Stimulated activated naive B cell treated with anti-CD40 and anti-IgM and Interleukin-4, amounts not matched to agents 10 μg/mL and 1 μg/mL and 100 μg/mL, for 72 hours (primary cell): ENCODE data around the gene NRP2.
A peak's percentile ranks its signal among the peaks of the same experiment; 100 is the strongest.

Source experiments
- ATAC-seq, 2 donors: fragments of 150-1000 bp; cut with Tn5 transposase; replicated peaks; 2 replicates each; pipeline ENCODE4 v1.10.0; 2021; ENCODE audit warnings: moderate library complexity in 1 of 2
- DNase-seq: peaks from one replicate; pipeline ENCODE4 v3.0.0; 2021
- H3K27ac Mint-ChIP-seq: one replicate; pipeline ENCODE4 v1.8.0; 2022; ENCODE audit warnings: mild to moderate bottlenecking, mixed read lengths
- H3K27me3 Mint-ChIP-seq, 2 donors: one replicate each; pipeline ENCODE4 v1.8.0; 2022; ENCODE audit warnings: mixed read lengths in 2 of 2
- H3K36me3 Mint-ChIP-seq, 2 donors: one replicate each; pipeline ENCODE4 v1.8.0; 2022; ENCODE audit warnings: mixed read lengths in 2 of 2, mild to moderate bottlenecking in 1 of 2
- H3K4me1 Mint-ChIP-seq, 2 donors: one replicate each; pipeline ENCODE4 v1.8.0; 2022; ENCODE audit warnings: mixed read lengths in 2 of 2, mild to moderate bottlenecking in 1 of 2
- H3K4me3 Mint-ChIP-seq, 2 donors: one replicate each; pipeline ENCODE4 v1.8.0; 2022; ENCODE audit warnings: mild to moderate bottlenecking in 2 of 2, mixed read lengths in 2 of 2, moderate library complexity in 1 of 2
- H3K9me3 Mint-ChIP-seq, 2 donors: one replicate each; pipeline ENCODE4 v1.8.0; 2022; ENCODE audit warnings: mixed read lengths in 2 of 2, mild to moderate bottlenecking in 1 of 2

The NRP2 gene

GRCh38 chr2:205673312-205673711 lies 9.0 kb upstream of the NRP2 start:
- ATAC-seq (no peak), DNase-seq (no peak)
- Mint-ChIP-seq H3K27ac (no peak overlapping the region), H3K36me3 (no peaks in the 10 kb centered on the region), H3K27me3 (peaks cover 22 to 27% of the 10 kb centered on the region in 2 donors), H3K9me3 (no peaks in the 10 kb centered on the region), H3K4me3 (no peak overlapping the region), H3K4me1 (no peaks in the 10 kb centered on the region)

- ATAC-seq (no peak), DNase-seq (no peak)
- H3K4me3 Mint-ChIP-seq, result no peak overlapping the region
- no peak overlapping the region for H3K27ac Mint-ChIP-seq
- peaks cover 9% of the 10 kb centered on the region in 2 donors for H3K27me3 Mint-ChIP-seq
- no peaks in the 10 kb centered on the region for H3K36me3 Mint-ChIP-seq
- peaks cover 4 to 18% of the 10 kb centered on the region in 2 donors for H3K4me1 Mint-ChIP-seq
- no peaks in the 10 kb centered on the region for H3K9me3 Mint-ChIP-seq
These were observed 6.3 kb upstream of the NRP2 start for GRCh38 chr2:205675861-205676516.

- H3K27ac Mint-ChIP-seq, result no peak overlapping the region
- H3K4me3 Mint-ChIP-seq, result no peak overlapping the region
- H3K4me1 Mint-ChIP-seq, result peaks cover 16 to 43% of the 10 kb centered on the region in 2 donors
- ATAC-seq (no peak), DNase-seq (no peak)
- no peaks in the 10 kb centered on the region for H3K36me3 Mint-ChIP-seq
- peaks cover 0 to 6% of the 10 kb centered on the region in 2 donors for H3K27me3 Mint-ChIP-seq
- H3K9me3 Mint-ChIP-seq, result no peaks in the 10 kb centered on the region
These were observed 3.7 kb upstream of the NRP2 start for GRCh38 chr2:205678541-205679142.

- ATAC-seq, result no peak
- DNase-seq, result no peak
- Mint-ChIP-seq H3K27ac (no peak overlapping the region), H3K36me3 (no peaks in the 10 kb centered on the region), H3K4me1 (peaks cover 24 to 51% of the 10 kb centered on the region in 2 donors), H3K9me3 (no peaks in the 10 kb centered on the region), H3K27me3 (peaks cover 6 to 15% of the 10 kb centered on the region in 2 donors), H3K4me3 (no peak overlapping the region)
These were observed 2.8 kb upstream of the NRP2 start for GRCh38 chr2:205679410-205680009.

- Mint-ChIP-seq H3K4me3 (no peak overlapping the region), H3K27ac (no peak overlapping the region), H3K9me3 (no peaks in the 10 kb centered on the region), H3K27me3 (peaks cover 9 to 20% of the 10 kb centered on the region in 2 donors), H3K4me1 (peaks cover 30 to 57% of the 10 kb centered on the region in 2 donors), H3K36me3 (no peaks in the 10 kb centered on the region)
- ATAC-seq (peak; percentile 58 to 63), DNase-seq (peak; percentile 48)
These were observed 2.2 kb upstream of the NRP2 start for GRCh38 chr2:205680067-205680466.

- Mint-ChIP-seq H3K4me1 (peaks cover 32 to 65% of the 10 kb centered on the region in 2 donors), H3K36me3 (no peaks in the 10 kb centered on the region), H3K9me3 (no peaks in the 10 kb centered on the region), H3K27me3 (peaks cover 9 to 29% of the 10 kb centered on the region in 2 donors), H3K4me3 (no peak overlapping the region), H3K27ac (no peak overlapping the region)
- DNase-seq, result no peak
- no peak for ATAC-seq
These were observed 1.4 kb upstream of the NRP2 start for GRCh38 chr2:205680903-205681302.

GRCh38 chr2:205681401-205682238 lies 681 bp upstream of the NRP2 start:
- Mint-ChIP-seq H3K27ac (peak overlapping the region; percentile 84), H3K27me3 (peaks cover 9 to 35% of the 10 kb centered on the region in 2 donors)

GRCh38 chr2:205682971-205683501 lies 735 bp downstream of the NRP2 start:
- DNase-seq, result no peak
- Mint-ChIP-seq H3K36me3 (no peaks in the 10 kb centered on the region), H3K4me3 (peak overlapping the region; percentile 91 to 92), H3K4me1 (peaks cover 36 to 72% of the 10 kb centered on the region in 2 donors), H3K27me3 (peaks cover 9 to 35% of the 10 kb centered on the region in 2 donors), H3K27ac (peak overlapping the region; percentile 20), H3K9me3 (no peaks in the 10 kb centered on the region)
- ATAC-seq, result no peak

More at GRCh38 chr2:205681401-205682238, 681 bp upstream of the NRP2 start:
- H3K4me1 Mint-ChIP-seq, result peaks cover 36 to 72% of the 10 kb centered on the region in 2 donors
- peak overlapping the region; percentile 91 to 92 for H3K4me3 Mint-ChIP-seq
- DNase-seq (no peak), ATAC-seq (peak; percentile 31 to 35)
- H3K36me3 Mint-ChIP-seq, result no peaks in the 10 kb centered on the region
- H3K9me3 Mint-ChIP-seq, result no peaks in the 10 kb centered on the region

- peak overlapping the region; percentile 20 for H3K27ac Mint-ChIP-seq
These were observed 1.4 kb downstream of the NRP2 start for GRCh38 chr2:205683502-205684367.

GRCh38 chr2:205684871-205685313 lies 2.6 kb downstream of the NRP2 start:
- Mint-ChIP-seq H3K4me1 (peaks cover 36 to 63% of the 10 kb centered on the region in 2 donors), H3K27me3 (peaks cover 12 to 35% of the 10 kb centered on the region in 2 donors), H3K27ac (peak overlapping the region; percentile 92)

More at GRCh38 chr2:205683502-205684367, 1.4 kb downstream of the NRP2 start:
- no peaks in the 10 kb centered on the region for H3K9me3 Mint-ChIP-seq
- peaks cover 9 to 35% of the 10 kb centered on the region in 2 donors for H3K27me3 Mint-ChIP-seq
- no peaks in the 10 kb centered on the region for H3K36me3 Mint-ChIP-seq
- DNase-seq (no peak), ATAC-seq (no peak)
- H3K4me1 Mint-ChIP-seq, result peaks cover 36 to 69% of the 10 kb centered on the region in 2 donors
- H3K4me3 Mint-ChIP-seq, result peak overlapping the region; percentile 91 to 92

GRCh38 chr2:205685314-205686055 lies 3.2 kb downstream of the NRP2 start:
- H3K27me3 Mint-ChIP-seq, result peaks cover 12 to 35% of the 10 kb centered on the region in 2 donors
- no peaks in the 10 kb centered on the region for H3K9me3 Mint-ChIP-seq
- peak overlapping the region; percentile 83 to 92 for H3K4me3 Mint-ChIP-seq
- no peak for DNase-seq
- peaks cover 32 to 57% of the 10 kb centered on the region in 2 donors for H3K4me1 Mint-ChIP-seq
- H3K36me3 Mint-ChIP-seq, result no peaks in the 10 kb centered on the region
- H3K27ac Mint-ChIP-seq, result peak overlapping the region; percentile 92
- ATAC-seq, result peak; percentile 37 to 38

More at GRCh38 chr2:205684871-205685313, 2.6 kb downstream of the NRP2 start:
- ATAC-seq, result no peak
- H3K4me3 Mint-ChIP-seq, result peak overlapping the region; percentile 83 to 92
- no peaks in the 10 kb centered on the region for H3K9me3 Mint-ChIP-seq
- DNase-seq, result no peak
- H3K36me3 Mint-ChIP-seq, result no peaks in the 10 kb centered on the region

- no peak for ATAC-seq
- Mint-ChIP-seq H3K36me3 (peaks cover 0 to 2% of the 10 kb centered on the region in 2 donors), H3K27ac (peak overlapping the region; percentile 75), H3K27me3 (peaks cover 12 to 39% of the 10 kb centered on the region in 2 donors), H3K4me1 (peaks cover 32 to 52% of the 10 kb centered on the region in 2 donors), H3K9me3 (no peaks in the 10 kb centered on the region), H3K4me3 (peak overlapping the region; percentile 83 to 92)
- DNase-seq, result no peak
These were observed 3.9 kb downstream of the NRP2 start for GRCh38 chr2:205686056-205686782.
